HCT116 (cell line): ENCODE results near the gene TMEM238. TPM values are rescaled to one million over a fixed set of nuclear protein-coding genes. Genes with fewer than 3 reads are reported as not detected.

ENCODE experiments used
- ELF1 ChIP-seq: IDR thresholded peaks from 2 replicates; pipeline ENCODE4 v1.6.1; 2012; ENCODE audit warnings: low read depth, borderline replicate concordance
- JUND ChIP-seq: IDR thresholded peaks from 2 replicates; pipeline ENCODE4 v1.6.1; 2012
- POLR2A ChIP-seq: IDR thresholded peaks from 2 replicates; pipeline ENCODE4 v1.7.0; 2011; ENCODE audit warnings: borderline replicate concordance; ENCODE audit not compliant: insufficient read depth, insufficient read length; ENCODE audit errors: extremely low read depth
- SRF ChIP-seq: IDR thresholded peaks from 2 replicates; pipeline ENCODE4 v1.6.1; 2012; ENCODE audit warnings: low read depth
- total RNA-seq: library from RNA; stranded (reverse); gene quantifications from one replicate; pipeline ENCODE4 v1.2.1, GENCODE V29; 2021; ENCODE audit not compliant: unreplicated experiment
- TF ChIP-seq, protein P1 (sequence below): IDR thresholded peaks from 2 replicates; pipeline ENCODE4 v1.6.1; 2012; ENCODE audit warnings: low read depth
- TF ChIP-seq, protein P2 (sequence below), 3 experiments: fragments of 200-600 bp in 1 of 3; sonication (generic) in 1 of 3; IDR thresholded peaks in 2 of 3; conservative IDR thresholded peaks in 1 of 3; 2 replicates each; pipeline ENCODE4 v1.5.1; 2012 to 2017; ENCODE audit warnings: low read depth in 2 of 3, low read length in 2 of 3, antibody characterized with exemption in 1 of 3, borderline replicate concordance in 1 of 3, control low read depth in 1 of 3, mild to moderate bottlenecking in 1 of 3, mixed read lengths in 1 of 3, mixed run types in 1 of 3, moderate library complexity in 1 of 3; ENCODE audit not compliant: insufficient read depth in 1 of 3
- TF ChIP-seq, protein P3 (sequence below): IDR thresholded peaks from 2 replicates; pipeline ENCODE4 v1.6.1; 2012

The TMEM238 gene
- total RNA-seq, 1 experiment from 2014 or later, result 21.0 TPM

DNA sequence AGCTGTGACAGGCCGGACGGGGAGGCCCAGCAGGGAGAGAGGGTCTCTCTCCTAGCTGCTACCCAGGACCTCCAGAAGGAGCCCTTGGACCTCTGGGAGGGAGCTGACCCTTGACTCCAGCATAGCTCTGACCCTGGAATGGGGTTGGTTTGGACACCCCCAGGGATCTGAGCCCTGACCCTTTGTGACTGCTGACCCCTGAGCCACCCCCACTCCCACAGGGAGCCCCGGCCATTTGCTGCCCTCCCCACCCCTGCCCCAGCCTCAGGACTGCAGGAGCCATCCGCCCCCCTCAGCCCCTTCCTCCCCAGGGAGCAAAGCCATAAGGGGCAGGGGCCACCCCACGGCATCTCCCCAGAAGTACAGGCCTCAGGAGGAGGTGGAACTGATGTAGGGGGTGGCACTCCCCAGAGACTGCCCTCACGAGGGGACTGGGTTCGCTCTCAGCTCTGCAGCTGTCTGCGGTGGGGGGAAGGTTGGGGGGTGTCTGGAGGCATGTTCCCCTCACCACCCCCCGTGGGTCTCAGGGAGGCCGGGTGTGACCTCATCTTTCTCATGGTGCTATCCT, 36.6 kb downstream of the TMEM238 start (continued):
- TF ChIP-seq, protein P1, sequence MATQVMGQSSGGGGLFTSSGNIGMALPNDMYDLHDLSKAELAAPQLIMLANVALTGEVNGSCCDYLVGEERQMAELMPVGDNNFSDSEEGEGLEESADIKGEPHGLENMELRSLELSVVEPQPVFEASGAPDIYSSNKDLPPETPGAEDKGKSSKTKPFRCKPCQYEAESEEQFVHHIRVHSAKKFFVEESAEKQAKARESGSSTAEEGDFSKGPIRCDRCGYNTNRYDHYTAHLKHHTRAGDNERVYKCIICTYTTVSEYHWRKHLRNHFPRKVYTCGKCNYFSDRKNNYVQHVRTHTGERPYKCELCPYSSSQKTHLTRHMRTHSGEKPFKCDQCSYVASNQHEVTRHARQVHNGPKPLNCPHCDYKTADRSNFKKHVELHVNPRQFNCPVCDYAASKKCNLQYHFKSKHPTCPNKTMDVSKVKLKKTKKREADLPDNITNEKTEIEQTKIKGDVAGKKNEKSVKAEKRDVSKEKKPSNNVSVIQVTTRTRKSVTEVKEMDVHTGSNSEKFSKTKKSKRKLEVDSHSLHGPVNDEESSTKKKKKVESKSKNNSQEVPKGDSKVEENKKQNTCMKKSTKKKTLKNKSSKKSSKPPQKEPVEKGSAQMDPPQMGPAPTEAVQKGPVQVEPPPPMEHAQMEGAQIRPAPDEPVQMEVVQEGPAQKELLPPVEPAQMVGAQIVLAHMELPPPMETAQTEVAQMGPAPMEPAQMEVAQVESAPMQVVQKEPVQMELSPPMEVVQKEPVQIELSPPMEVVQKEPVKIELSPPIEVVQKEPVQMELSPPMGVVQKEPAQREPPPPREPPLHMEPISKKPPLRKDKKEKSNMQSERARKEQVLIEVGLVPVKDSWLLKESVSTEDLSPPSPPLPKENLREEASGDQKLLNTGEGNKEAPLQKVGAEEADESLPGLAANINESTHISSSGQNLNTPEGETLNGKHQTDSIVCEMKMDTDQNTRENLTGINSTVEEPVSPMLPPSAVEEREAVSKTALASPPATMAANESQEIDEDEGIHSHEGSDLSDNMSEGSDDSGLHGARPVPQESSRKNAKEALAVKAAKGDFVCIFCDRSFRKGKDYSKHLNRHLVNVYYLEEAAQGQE, result no peak
- TF ChIP-seq POLR2A, result no peak
- no peak for TF ChIP-seq JUND
- TF ChIP-seq, protein P2, sequence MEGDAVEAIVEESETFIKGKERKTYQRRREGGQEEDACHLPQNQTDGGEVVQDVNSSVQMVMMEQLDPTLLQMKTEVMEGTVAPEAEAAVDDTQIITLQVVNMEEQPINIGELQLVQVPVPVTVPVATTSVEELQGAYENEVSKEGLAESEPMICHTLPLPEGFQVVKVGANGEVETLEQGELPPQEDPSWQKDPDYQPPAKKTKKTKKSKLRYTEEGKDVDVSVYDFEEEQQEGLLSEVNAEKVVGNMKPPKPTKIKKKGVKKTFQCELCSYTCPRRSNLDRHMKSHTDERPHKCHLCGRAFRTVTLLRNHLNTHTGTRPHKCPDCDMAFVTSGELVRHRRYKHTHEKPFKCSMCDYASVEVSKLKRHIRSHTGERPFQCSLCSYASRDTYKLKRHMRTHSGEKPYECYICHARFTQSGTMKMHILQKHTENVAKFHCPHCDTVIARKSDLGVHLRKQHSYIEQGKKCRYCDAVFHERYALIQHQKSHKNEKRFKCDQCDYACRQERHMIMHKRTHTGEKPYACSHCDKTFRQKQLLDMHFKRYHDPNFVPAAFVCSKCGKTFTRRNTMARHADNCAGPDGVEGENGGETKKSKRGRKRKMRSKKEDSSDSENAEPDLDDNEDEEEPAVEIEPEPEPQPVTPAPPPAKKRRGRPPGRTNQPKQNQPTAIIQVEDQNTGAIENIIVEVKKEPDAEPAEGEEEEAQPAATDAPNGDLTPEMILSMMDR (IDR thresholded peaks at IDR 0.05 in 2 of 3, conservative IDR thresholded peaks at IDR 0.05 in 1 of 3; ENCODE audit: borderline replicate concordance in 1 of 3, insufficient read depth in 1 of 3, low read depth in 2 of 3, low read length in 2 of 3), result no peak
- TF ChIP-seq, protein P3, sequence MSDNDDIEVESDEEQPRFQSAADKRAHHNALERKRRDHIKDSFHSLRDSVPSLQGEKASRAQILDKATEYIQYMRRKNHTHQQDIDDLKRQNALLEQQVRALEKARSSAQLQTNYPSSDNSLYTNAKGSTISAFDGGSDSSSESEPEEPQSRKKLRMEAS, result no peak
- TF ChIP-seq ELF1, result no peak
- TF ChIP-seq SRF, result no peak
